Endothelial cell of hepatic sinusoid (primary cell): ENCODE data around the gene TCF20.

ENCODE experiments used
- in situ Hi-C: cut with HindIII; loops from 2 replicates; pipeline ENCODE4 v1.10.0; 2017; ENCODE audit warnings: low sequenced_read_pairs

Gene TCF20

GRCh38 chr22:42270510-42271190 lies at the start of gene TCF20:
Gene TCF20, minus strand, starts transcription at chr22:42270653. Its CDS starts 55,348 bp downstream, at chr22:42215305.
- in situ Hi-C loops = no loop called here

GRCh38 chr22:42319386-42319785 lies 48.9 kb upstream of the TCF20 start:
- in situ Hi-C loops = no loop called here

DNA sequence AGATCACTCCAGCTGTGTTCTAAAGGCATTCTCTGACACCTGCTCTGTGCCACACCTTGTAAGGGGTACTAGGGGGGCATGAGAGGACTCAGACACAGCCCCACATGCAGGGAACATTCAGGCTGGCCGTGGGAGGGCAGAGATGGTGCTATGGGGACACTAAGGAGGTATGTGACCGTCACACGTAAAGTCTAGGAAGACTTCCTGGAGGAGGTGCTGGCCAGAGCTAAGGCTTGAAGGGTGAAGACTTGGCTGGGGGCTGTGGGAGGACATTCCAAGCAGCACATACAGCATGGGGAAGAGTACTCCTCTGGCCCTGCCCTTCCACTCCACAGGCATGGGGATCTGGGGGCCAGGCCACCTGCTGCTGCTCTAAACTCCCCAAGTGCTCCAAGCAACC lies 48.5 kb upstream of the TCF20 start:
- in situ Hi-C loops = no loop called here

DNA sequence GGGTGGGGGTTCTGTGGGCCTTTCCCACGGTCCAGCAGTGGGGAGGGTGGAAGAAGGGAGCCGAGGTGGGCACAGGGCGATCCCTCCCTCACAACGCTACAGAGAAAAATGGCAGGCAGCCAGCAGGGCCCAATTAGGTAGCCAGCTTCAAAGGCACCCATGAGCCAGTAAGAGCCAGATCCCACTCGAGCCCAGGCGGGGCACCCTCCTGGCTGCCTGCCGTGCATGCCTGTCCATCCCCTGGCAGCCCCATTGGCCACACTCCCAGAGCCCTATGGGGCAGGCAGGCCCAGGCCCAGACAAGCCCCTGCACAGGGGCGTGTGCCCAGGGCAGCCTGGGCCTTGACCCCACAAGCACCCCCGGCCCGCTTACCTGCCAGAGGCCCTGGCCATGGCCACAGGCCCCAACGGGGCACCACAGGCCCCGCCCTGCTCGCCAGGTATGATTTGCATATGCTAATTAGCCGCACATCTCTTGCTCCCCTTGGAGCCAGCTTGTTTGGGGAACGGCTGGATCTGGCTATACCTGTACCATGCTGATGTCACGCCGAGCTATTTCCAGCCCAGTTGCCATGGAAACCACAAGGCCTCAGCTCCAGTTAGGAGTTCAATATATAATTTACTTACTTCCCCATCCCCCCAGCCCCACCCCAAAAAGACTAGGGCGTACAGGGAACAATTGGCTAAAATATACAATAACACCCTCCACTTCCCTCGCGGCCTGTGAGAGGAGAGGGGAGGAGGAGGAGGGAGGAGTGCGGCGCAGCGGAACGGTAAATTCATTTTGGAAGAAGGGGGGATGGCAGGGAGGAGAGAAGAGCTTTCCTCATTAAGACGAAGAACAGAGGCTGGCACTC lies 47.5 kb upstream of the TCF20 start:
- in situ Hi-C loops = no loop called here

GRCh38 chr22:42317008-42317407 lies 46.6 kb upstream of the TCF20 start:
- in situ Hi-C loops = no loop called here

DNA sequence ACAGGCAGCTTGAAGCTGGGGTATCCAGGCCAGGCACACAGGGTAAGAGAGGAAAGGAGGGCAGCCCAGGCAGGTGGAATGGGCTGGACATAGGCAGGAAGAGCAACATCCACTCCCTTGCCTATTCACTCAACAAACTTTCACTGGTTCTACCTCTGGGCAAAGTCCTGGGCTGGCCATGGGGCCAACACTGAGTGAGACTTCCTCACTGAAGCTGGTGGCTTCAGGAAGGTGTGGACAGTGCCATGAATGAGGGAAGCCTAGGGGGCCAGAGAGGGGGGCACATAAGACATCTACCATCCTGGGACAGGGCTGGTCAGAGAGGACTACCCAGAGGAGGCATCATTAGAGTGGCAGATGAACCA lies 44.9 kb upstream of the TCF20 start:
- in situ Hi-C loops = no loop called here

GRCh38 chr22:42314709-42315391 lies 44.4 kb upstream of the TCF20 start:
- in situ Hi-C loops = no loop called here

GRCh38 chr22:42313804-42314581 lies 43.5 kb upstream of the TCF20 start:
- in situ Hi-C loops = no loop called here

DNA sequence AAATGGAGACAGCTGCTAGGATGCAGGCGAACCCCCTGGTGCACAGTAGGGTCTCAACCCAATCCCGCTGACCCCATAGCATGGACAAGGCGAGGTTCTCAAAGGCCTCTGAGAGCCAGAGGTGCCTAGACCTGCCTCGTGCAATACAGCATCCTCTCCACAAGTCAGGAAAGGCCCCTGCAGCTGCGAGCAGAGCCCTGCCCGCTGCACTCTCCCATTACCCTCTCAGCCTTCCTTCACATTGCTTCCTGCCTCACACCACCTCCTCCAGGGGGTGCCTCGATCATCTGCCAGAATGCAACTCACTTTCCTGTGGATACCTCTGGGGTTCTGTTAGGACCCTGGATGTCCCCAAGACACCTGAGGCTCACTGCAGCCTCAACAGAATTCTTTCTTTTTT lies 42.8 kb upstream of the TCF20 start:
- in situ Hi-C loops = no loop called here

DNA sequence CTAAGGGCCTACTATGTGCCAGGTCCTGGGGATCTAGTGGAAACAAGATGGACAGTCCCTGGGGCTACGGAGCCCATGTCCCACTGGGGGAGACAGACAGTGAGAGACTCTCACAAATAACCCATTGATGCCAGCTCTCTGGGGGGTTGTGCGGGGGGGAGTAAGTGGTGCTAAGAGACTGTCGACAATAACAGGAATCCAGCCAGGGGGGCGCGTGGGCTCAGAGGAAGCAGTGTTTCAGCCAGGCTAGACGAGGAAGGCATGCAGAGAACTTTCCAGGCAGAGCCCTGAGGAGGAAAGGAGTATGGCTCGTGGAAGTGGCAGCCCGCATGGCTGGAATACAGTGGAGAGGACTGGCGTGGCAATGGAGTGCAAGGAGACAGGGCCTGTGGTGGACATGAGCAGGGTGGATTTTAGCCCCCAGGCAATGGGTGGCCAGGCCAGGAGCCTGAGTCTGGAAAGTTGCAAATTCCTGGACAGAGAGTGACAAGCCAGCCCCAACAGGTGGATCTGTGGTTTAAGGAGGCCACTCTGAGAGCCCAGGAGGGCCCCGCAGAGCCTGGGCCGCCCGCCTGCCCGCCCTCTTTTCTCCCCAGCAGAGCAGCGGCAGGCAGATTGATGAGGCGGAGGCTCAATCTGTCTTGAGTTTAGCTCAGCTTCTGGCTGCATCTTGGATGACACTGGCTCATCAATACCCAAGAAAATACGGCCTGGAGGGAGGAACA lies 40.0 kb upstream of the TCF20 start:
- in situ Hi-C loops = no loop called here

DNA sequence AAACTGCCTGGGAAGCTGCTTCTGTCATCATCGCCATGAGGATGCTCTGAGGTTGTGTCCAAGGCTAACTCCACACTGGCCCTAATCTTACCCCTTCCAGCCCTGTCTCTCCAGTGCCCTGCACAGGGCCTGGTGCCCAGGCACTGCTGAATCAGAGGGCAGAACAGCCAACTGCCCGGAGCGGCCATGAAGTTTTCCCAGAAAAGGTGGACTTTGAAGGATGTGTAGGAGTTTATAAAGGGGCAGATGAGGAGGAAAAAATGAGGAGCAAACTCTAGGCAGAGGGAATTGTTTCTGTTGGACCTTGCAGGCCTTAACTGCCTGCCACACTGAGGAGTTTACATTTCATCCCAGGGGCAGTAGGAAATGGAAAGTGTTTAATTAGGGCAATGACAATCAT lies 39.4 kb upstream of the TCF20 start:
- in situ Hi-C loops = no loop called here

DNA sequence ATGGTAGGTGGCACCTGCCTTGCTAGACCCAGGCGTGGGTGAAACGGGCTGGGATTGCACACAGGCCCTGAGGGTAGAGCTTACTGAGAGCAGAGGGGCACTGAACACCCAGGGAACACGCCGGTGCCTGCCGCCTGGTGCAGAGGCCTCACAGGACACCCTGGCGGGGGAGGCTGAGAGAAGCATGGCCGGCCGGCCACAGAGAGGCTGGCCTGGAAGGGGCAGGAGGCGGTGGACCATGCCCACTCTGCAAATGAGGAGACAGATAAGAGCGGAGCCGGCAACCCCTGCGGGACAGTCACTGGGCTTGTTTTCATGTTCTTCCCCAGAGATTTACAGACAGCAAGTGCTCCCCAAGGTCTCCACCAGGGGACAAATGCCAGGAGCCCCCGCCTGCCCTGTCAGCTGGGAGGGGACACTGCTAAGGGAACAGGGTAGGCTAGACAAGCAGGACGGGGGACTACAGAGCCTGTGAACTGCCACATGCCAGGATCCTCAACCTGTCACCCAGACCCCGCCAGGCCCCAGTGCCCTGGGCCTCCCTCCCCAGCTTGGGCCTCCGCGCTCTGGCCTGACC lies 38.5 kb upstream of the TCF20 start:
- in situ Hi-C loops = no loop called here

GRCh38 chr22:42307806-42308563 lies 37.5 kb upstream of the TCF20 start:
- in situ Hi-C loops = no loop called here

GRCh38 chr22:42306010-42306409 lies 35.6 kb upstream of the TCF20 start:
- in situ Hi-C loops = no loop called here

DNA sequence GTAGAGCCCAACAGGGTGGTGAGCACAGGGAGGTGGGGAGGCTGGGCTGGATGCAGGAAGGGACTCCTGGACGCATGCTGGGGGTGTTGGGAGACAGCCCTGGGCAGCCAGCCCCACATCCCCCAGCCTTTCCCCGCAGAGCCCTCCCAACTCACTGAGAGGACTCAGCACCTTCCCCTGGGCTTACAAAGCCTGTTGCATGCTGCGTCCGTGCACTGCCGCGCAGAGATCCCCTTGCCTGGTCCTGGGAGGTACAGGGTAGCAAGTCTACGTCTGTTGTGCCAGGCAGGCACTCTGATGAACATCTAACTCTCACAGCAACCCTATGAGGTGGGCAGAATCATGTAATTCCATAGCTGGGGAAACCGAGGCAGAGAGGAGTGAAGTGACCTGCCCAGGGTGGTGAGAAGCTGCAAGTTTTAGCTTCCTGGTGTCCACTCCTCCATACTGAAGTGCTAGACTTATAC lies 33.9 kb upstream of the TCF20 start:
- in situ Hi-C loops = no loop called here

DNA sequence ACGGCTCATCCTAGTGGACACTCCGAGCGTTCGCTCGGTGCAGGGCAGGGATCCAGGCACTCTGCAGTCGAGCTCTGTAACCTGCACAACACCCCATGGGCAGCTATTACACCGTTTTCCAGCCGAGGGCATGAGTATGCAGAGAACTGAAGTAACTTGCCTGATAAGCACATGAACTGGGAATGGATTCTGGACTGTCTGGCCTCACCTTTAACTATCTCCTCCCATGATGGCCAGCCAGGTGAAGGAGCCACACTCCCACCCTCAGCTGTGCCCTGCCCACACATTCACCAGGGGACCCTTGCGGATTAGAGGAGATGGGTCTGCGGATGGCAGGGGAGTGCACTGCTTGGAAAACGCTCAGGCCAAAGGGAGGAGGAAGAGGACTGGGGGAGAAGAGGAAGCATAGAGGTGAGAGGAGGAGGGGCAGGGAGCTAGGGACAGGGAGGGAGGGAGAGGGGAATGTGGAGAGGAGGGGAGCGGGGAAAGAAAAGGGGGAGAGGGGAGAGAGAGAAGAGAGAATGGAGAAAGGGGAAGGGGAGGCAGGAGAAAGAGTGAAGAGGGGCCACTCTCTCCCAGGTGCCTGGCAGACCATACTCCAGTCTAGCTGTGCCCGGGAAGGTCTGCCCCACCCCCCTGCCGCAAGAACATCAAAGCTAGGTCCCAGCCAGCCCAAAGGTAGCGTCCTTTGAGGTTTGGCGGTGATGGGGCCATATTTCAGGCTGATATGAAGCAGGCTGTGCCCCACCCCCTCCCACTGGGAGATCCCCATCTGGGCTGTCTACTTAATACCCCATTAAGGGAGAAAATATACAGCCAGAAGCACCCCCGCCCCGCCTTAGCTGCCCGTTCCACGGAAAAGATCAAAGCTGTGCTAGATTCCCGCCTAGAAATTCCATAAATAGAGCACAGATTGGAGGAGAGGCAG lies 33.2 kb upstream of the TCF20 start:
- in situ Hi-C loops = no loop called here

DNA sequence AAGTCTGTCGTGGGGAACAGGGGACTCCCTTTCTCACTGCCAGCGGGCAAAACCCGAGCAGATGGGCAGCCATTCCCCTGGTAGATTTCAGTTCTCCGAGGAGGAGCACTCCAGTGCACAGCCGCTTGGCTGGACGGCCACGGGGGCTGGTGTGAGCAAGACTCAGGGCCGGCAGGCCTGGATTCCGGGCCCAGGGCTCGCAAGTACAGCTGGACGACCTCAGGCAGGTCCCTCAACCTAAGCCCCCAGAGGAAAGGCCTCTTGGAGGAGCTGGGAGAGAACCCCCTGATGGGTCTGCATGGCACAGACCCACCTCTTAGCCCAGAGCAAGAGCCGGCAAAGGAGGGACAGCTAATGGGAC lies 31.3 kb upstream of the TCF20 start:
- in situ Hi-C loops = no loop called here

- in situ Hi-C loops = no loop called here
Measured at GRCh38 chr22:42301077-42301741, 30.8 kb upstream of the TCF20 start.
